ENCODE data around the gene PRDM16.

The PRDM16 gene

GRCh38 chr1:3250624-3251023 lies 181.6 kb downstream of the PRDM16 start:
- no peak for DNase-seq

- no peak for DNase-seq
Measured at GRCh38 chr1:3251099-3251806, 182.2 kb downstream of the PRDM16 start.

- no peak for DNase-seq
Measured at GRCh38 chr1:3251807-3252428, 182.9 kb downstream of the PRDM16 start.

GRCh38 chr1:3255680-3256079 lies 186.7 kb downstream of the PRDM16 start:
- DNase-seq: no peak

GRCh38 chr1:3257788-3258187 lies 188.8 kb downstream of the PRDM16 start:
- no peak for DNase-seq

- no peak for DNase-seq
Measured at GRCh38 chr1:3258386-3259003, 189.5 kb downstream of the PRDM16 start.

GRCh38 chr1:3259020-3259419 lies 190.0 kb downstream of the PRDM16 start:
- no peak for DNase-seq

GRCh38 chr1:3261007-3261968 lies 192.3 kb downstream of the PRDM16 start:
- DNase-seq: no peak

- DNase-seq: no peak
Measured at GRCh38 chr1:3261969-3262579, 193.1 kb downstream of the PRDM16 start.

GRCh38 chr1:3262681-3263286 lies 193.8 kb downstream of the PRDM16 start:
- no peak for DNase-seq

- no peak for DNase-seq
Measured at GRCh38 chr1:3263790-3264189, 194.8 kb downstream of the PRDM16 start.

- DNase-seq: no peak
Measured at GRCh38 chr1:3264456-3264855, 195.5 kb downstream of the PRDM16 start.

- DNase-seq: no peak
Measured at GRCh38 chr1:3265835-3266805, 197.1 kb downstream of the PRDM16 start.

GRCh38 chr1:3266870-3267549 lies 198.0 kb downstream of the PRDM16 start:
- no peak for DNase-seq

GRCh38 chr1:3267550-3268270 lies 198.7 kb downstream of the PRDM16 start:
- DNase-seq: no peak

- DNase-seq: no peak
Measured at GRCh38 chr1:3268281-3268680, 199.3 kb downstream of the PRDM16 start.

GRCh38 chr1:3270403-3271245 lies 201.6 kb downstream of the PRDM16 start:
- DNase-seq: no peak

GRCh38 chr1:3271866-3272265 lies 202.9 kb downstream of the PRDM16 start:
- DNase-seq: no peak

All from SIG-M5 (cell line).